Calu3 (cell line): Measurements from ENCODE around the gene STX12. TPM values are rescaled to one million over a fixed set of nuclear protein-coding genes. Genes with fewer than 3 reads are reported as not detected.
"Not testable (repeated sequence)": the region's sequence is repeated elsewhere in the genome, so short reads cannot be mapped to it uniquely, and the experiment has no call there.

Source experiments
- BruUV-seq: library from RNA; stranded (reverse); fragments of 400-500 nt; replicated peaks from 2 replicates; lab custom pipeline; 2021; lab: Mats Ljungman, UMichigan
- CTCF ChIA-PET: fragments of 300-600 bp; sonication (Branson Sonifier 250); formaldehyde crosslinking; loops from one replicate; lab custom pipeline; 2022; ENCODE audit warnings: antibody characterized with exemption; lab: Charles Lee
- DNase-seq: peaks from one replicate; pipeline ENCODE4 v3.0.0; 2022
- H3K27ac Mint-ChIP-seq: one replicate; pipeline ENCODE4 v1.8.0; 2022; ENCODE audit warnings: mixed read lengths; ENCODE audit not compliant: unreplicated experiment
- H3K27me3 Mint-ChIP-seq: one replicate; pipeline ENCODE4 v1.8.0; 2022; ENCODE audit warnings: mixed read lengths; ENCODE audit not compliant: unreplicated experiment
- H3K36me3 Mint-ChIP-seq: one replicate; pipeline ENCODE4 v1.8.0; 2022; ENCODE audit warnings: mild to moderate bottlenecking, moderate library complexity, mixed read lengths; ENCODE audit not compliant: insufficient read depth, unreplicated experiment
- H3K4me1 Mint-ChIP-seq: one replicate; pipeline ENCODE4 v1.8.0; 2022; ENCODE audit warnings: mild to moderate bottlenecking, low read depth, mixed read lengths; ENCODE audit not compliant: unreplicated experiment
- H3K4me3 Mint-ChIP-seq: one replicate; pipeline ENCODE4 v1.8.0; 2022; ENCODE audit warnings: mild to moderate bottlenecking, low read depth, moderate library complexity, mixed read lengths; ENCODE audit not compliant: unreplicated experiment
- H3K9me3 Mint-ChIP-seq: one replicate; pipeline ENCODE4 v1.8.0; 2022; ENCODE audit warnings: low read depth, mixed read lengths; ENCODE audit not compliant: unreplicated experiment
- CTCF ChIP-seq: fragments of 200-600 bp; IDR thresholded peaks from one replicate; pipeline ENCODE4 v1.8.0; 2022; ENCODE audit warnings: antibody characterized with exemption; ENCODE audit not compliant: unreplicated experiment
- intact Hi-C: fragments of 100-400 bp; cut with micrococcal nuclease; formaldehyde crosslinking; loops from one replicate; pipeline ENCODE4 v1.10.0; 2022; ENCODE audit not compliant: unreplicated experiment
- total RNA-seq: library from RNA; stranded (reverse); gene quantifications from 2 replicates; pipeline ENCODE4 v1.2.3, GENCODE V29; 2022

The STX12 gene
- total RNA-seq, 1 experiment from 2014 or later, result 23.4 TPM

- no TSS peak for BruUV-seq
- no peak for DNase-seq
- CTCF ChIA-PET, result no interaction called here
Measured at GRCh38 chr1:27807385-27807784, 34.4 kb downstream of the STX12 start.

GRCh38 chr1:27808131-27808530 is 35.1 kb downstream of the STX12 start:
- H3K27ac Mint-ChIP-seq, H3K9me3 Mint-ChIP-seq, BruUV-seq, H3K4me1 Mint-ChIP-seq, H3K36me3 Mint-ChIP-seq, H3K4me3 Mint-ChIP-seq, DNase-seq, intact Hi-C loops, CTCF ChIA-PET, H3K27me3 Mint-ChIP-seq: not testable (repeated sequence)

More at GRCh38 chr1:27807385-27807784, 34.4 kb downstream of the STX12 start:
- H3K9me3 Mint-ChIP-seq, result no peaks in the 10 kb centered on the region
- TF ChIP-seq CTCF, result no peak
- no peaks in the 10 kb centered on the region for H3K36me3 Mint-ChIP-seq
- H3K4me3 Mint-ChIP-seq, result no peak overlapping the region
- H3K4me1 Mint-ChIP-seq, result no peaks in the 10 kb centered on the region
- intact Hi-C loops, result no loop called here
- H3K27ac Mint-ChIP-seq, result no peak overlapping the region
- no peaks in the 10 kb centered on the region for H3K27me3 Mint-ChIP-seq

- Mint-ChIP-seq H3K4me1 (no peaks in the 10 kb centered on the region), H3K27me3 (no peaks in the 10 kb centered on the region), H3K9me3 (no peaks in the 10 kb centered on the region), H3K27ac (no peak overlapping the region), H3K36me3 (no peaks in the 10 kb centered on the region), H3K4me3 (no peak overlapping the region)
- CTCF ChIA-PET, result no interaction called here
- DNase-seq, result no peak
- intact Hi-C loops, result no loop called here
- BruUV-seq, result no TSS peak
- TF ChIP-seq CTCF, result no peak
Measured at GRCh38 chr1:27809883-27810282, 36.9 kb downstream of the STX12 start.

- H3K27me3 Mint-ChIP-seq, result no peaks in the 10 kb centered on the region
- DNase-seq, result no peak
- no peak overlapping the region for H3K4me3 Mint-ChIP-seq
- TF ChIP-seq CTCF, result no peak
- intact Hi-C loops, result no loop called here
- no peaks in the 10 kb centered on the region for H3K4me1 Mint-ChIP-seq
- no peaks in the 10 kb centered on the region for H3K9me3 Mint-ChIP-seq
- H3K36me3 Mint-ChIP-seq, result no peaks in the 10 kb centered on the region
- CTCF ChIA-PET, result no interaction called here
- no TSS peak for BruUV-seq
- H3K27ac Mint-ChIP-seq, result no peak overlapping the region
Measured at GRCh38 chr1:27811741-27812500, 38.9 kb downstream of the STX12 start.
